ENCODE data around the gene FAM3A. TPM values are rescaled to one million over a fixed set of nuclear protein-coding genes. Genes with fewer than 3 reads are reported as not detected.

FAM3A gene
- total and polyA plus RNA-seq, 3 donors from 2014 or later, result 24.0 to 41.1 (median 24.7) TPM

- Histone ChIP-seq H3K4me1 (no peaks in the 10 kb centered on the region), H3K27me3 (no peaks in the 10 kb centered on the region), H3K27ac (no peak overlapping the region), H3K36me3 (ENCODE audit: low read depth, missing control alignments) (no peaks in the 10 kb centered on the region), H3K9me3 (no peaks in the 10 kb centered on the region), H3K4me3 (no peak overlapping the region)
- intact Hi-C loops (cut with DNase I; ENCODE audit: low total_unique reads), result no loop called here
- DNase-seq, result no peak
- TF ChIP-seq POLR2A (IDR thresholded peaks at IDR 0.05), result no peak
- TF ChIP-seq CTCF (IDR thresholded peaks at IDR 0.05), result no peak
- 64 to 76% methylated on average over 5 to 18 of the region's 24 CpGs for WGBS, 2 donors
Observed at GRCh38 chrX:154507673-154508383, 8.2 kb downstream of the FAM3A start.

DNA sequence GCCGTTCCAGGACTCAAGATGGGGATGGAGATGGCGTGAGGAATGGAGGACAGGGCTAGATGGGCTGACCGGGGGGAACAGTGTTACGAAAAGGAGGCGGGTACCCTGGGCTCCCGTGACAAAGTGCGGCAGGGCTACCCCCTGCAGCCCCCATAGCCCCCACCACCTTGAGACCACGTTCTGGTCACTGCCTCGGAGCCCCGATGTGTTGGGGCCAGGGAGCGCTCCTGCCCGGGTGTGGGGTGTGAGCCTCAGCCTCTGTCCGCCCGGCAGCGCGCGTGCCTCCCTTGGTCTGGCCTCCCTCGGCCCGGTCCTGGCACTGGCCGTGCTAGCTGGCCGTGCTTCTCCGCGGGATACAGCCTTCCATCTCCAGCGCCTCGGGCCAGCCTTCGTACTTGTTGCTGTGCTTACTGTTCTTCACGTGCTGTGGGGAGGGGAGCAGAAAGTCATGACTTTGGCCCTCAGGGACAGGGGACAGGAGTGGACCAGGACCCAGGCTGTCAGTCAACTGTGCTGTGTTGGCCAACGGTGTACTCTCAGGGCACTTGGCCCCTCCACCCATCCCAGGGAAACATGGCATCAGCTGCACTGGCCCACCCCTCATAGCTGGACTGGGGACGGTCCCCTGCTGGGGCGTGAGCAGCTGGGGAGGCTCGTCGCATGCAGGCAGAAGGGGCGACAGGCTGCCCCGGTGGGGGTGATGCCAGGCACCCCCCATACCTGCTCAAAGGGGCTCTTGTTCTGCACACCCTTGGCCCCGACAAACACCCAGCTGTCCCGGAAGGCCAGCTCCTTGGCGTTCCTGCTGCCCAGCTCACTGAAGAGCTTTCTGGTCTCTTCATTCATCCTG is 9.3 kb downstream of the FAM3A start:
- intact Hi-C loops (cut with DNase I; ENCODE audit: low total_unique reads), result no loop called here
- Histone ChIP-seq H3K27ac (no peak overlapping the region), H3K4me1 (no peaks in the 10 kb centered on the region), H3K9me3 (no peaks in the 10 kb centered on the region), H3K36me3 (ENCODE audit: low read depth, missing control alignments) (no peaks in the 10 kb centered on the region), H3K27me3 (no peaks in the 10 kb centered on the region), H3K4me3 (no peak overlapping the region)
- TF ChIP-seq POLR2A (IDR thresholded peaks at IDR 0.05) (no peak), CTCF (IDR thresholded peaks at IDR 0.05) (no peak)
- 89 to 90% methylated on average over 4 to 23 of the region's 37 CpGs for WGBS, 2 donors
- DNase-seq, result no peak

- Histone ChIP-seq H3K9me3 (no peaks in the 10 kb centered on the region), H3K4me1 (no peaks in the 10 kb centered on the region), H3K27me3 (no peaks in the 10 kb centered on the region), H3K36me3 (ENCODE audit: low read depth, missing control alignments) (no peaks in the 10 kb centered on the region), H3K4me3 (no peak overlapping the region), H3K27ac (no peak overlapping the region)
- TF ChIP-seq CTCF (IDR thresholded peaks at IDR 0.05) (no peak), POLR2A (IDR thresholded peaks at IDR 0.05) (no peak)
- WGBS, 2 donors, result 80 to 84% methylated on average over 1 to 10 of the region's 12 CpGs
- intact Hi-C loops (cut with DNase I; ENCODE audit: low total_unique reads), result no loop called here
- no peak for DNase-seq
Observed at GRCh38 chrX:154505734-154506133, 10.3 kb downstream of the FAM3A start.

- TF ChIP-seq POLR2A (IDR thresholded peaks at IDR 0.05) (no peak), CTCF (IDR thresholded peaks at IDR 0.05) (no peak)
- no peak for DNase-seq
- intact Hi-C loops (cut with DNase I; ENCODE audit: low total_unique reads), result no loop called here
- H3K27me3 ChIP-seq, result no peaks in the 10 kb centered on the region
- no peaks in the 10 kb centered on the region for H3K36me3 ChIP-seq (ENCODE audit: low read depth, missing control alignments)
- no peak overlapping the region for H3K4me3 ChIP-seq
- no peak overlapping the region for H3K27ac ChIP-seq
- 71 to 91% methylated on average over 3 of the region's 3 CpGs for WGBS, 2 donors
- H3K4me1 ChIP-seq, result no peaks in the 10 kb centered on the region
- no peaks in the 10 kb centered on the region for H3K9me3 ChIP-seq
Observed at GRCh38 chrX:154502989-154503388, 13.0 kb downstream of the FAM3A start.

Measured in testis (tissue), 3 donors.